ENCODE measurements around the gene DZANK1.
"Not testable (repeated sequence)": the region's sequence is repeated elsewhere in the genome, so short reads cannot be mapped to it uniquely, and the experiment has no call there.

The DZANK1 gene

GRCh38 chr20:18466894-18467730, at the start of gene DZANK1, which contains the start of gene POLR3F:
TSS of gene DZANK1 (minus strand) at chr20:18467030. CDS start at chr20:18465358, 1,672 bp downstream.
TSS of gene POLR3F (plus strand) at chr20:18467390. CDS start at chr20:18467507, 117 bp downstream.
- no peak for FAIRE-seq

- FAIRE-seq = no peak
Measured at GRCh38 chr20:18515973-18516372, 49.1 kb upstream of the DZANK1 start.

GRCh38 chr20:18514127-18514526, 47.3 kb upstream of the DZANK1 start:
- no peak for FAIRE-seq

GRCh38 chr20:18513208-18513607, 46.4 kb upstream of the DZANK1 start:
- no peak for FAIRE-seq

GRCh38 chr20:18511571-18511970, 44.7 kb upstream of the DZANK1 start:
- FAIRE-seq = no peak

- peak; percentile 73 for FAIRE-seq
Measured at GRCh38 chr20:18507218-18508191, 40.7 kb upstream of the DZANK1 start, which contains the start of gene SEC23B. TSS of gene SEC23B (plus strand) at chr20:18507940. CDS start at chr20:18510836, 2,896 bp downstream.

GRCh38 chr20:18506744-18507143, 39.9 kb upstream of the DZANK1 start:
- FAIRE-seq = no peak

- FAIRE-seq = no peak
Measured at GRCh38 chr20:18504479-18505060, 37.7 kb upstream of the DZANK1 start.

GRCh38 chr20:18501672-18502071, 34.8 kb upstream of the DZANK1 start:
- not testable (repeated sequence) for FAIRE-seq

GRCh38 chr20:18497603-18498002, 30.8 kb upstream of the DZANK1 start:
- FAIRE-seq = no peak

GRCh38 chr20:18496740-18497592, 30.1 kb upstream of the DZANK1 start, which contains the start of gene RBBP9:
TSS of gene RBBP9 (minus strand) at chr20:18497225. CDS start at chr20:18497167, 58 bp downstream.
- FAIRE-seq = no peak

- FAIRE-seq = no peak
Measured at GRCh38 chr20:18496042-18496441, 29.2 kb upstream of the DZANK1 start.

GRCh38 chr20:18488301-18488700, 21.5 kb upstream of the DZANK1 start:
- FAIRE-seq = no peak

- no peak for FAIRE-seq
Measured at GRCh38 chr20:18481596-18481995, 14.8 kb upstream of the DZANK1 start.

GRCh38 chr20:18477821-18478220, 11.0 kb upstream of the DZANK1 start:
- FAIRE-seq = no peak

- no peak for FAIRE-seq
Measured at GRCh38 chr20:18477218-18477617, 10.4 kb upstream of the DZANK1 start.

- no peak for FAIRE-seq
Measured at GRCh38 chr20:18466574-18466893, 296 bp downstream of the DZANK1 start.

- FAIRE-seq = no peak
Measured at GRCh38 chr20:18465536-18466200, 1.2 kb downstream of the DZANK1 start.

- no peak for FAIRE-seq
Measured at GRCh38 chr20:18456600-18456999, 10.2 kb downstream of the DZANK1 start.

- no peak for FAIRE-seq
Measured at GRCh38 chr20:18443886-18444285, 22.9 kb downstream of the DZANK1 start.

- no peak for FAIRE-seq
Measured at GRCh38 chr20:18440403-18440802, 26.4 kb downstream of the DZANK1 start.
